Measurements from ENCODE around the gene MUC12. TPM values are rescaled to one million over a fixed set of nuclear protein-coding genes. Genes with fewer than 3 reads are reported as not detected.
"Not testable (repeated sequence)": the region's sequence is repeated elsewhere in the genome, so short reads cannot be mapped to it uniquely, and the experiment has no call there.

MUC12 gene
- total RNA-seq, 1 donor from 2014 or later, result 2.8 TPM

DNA sequence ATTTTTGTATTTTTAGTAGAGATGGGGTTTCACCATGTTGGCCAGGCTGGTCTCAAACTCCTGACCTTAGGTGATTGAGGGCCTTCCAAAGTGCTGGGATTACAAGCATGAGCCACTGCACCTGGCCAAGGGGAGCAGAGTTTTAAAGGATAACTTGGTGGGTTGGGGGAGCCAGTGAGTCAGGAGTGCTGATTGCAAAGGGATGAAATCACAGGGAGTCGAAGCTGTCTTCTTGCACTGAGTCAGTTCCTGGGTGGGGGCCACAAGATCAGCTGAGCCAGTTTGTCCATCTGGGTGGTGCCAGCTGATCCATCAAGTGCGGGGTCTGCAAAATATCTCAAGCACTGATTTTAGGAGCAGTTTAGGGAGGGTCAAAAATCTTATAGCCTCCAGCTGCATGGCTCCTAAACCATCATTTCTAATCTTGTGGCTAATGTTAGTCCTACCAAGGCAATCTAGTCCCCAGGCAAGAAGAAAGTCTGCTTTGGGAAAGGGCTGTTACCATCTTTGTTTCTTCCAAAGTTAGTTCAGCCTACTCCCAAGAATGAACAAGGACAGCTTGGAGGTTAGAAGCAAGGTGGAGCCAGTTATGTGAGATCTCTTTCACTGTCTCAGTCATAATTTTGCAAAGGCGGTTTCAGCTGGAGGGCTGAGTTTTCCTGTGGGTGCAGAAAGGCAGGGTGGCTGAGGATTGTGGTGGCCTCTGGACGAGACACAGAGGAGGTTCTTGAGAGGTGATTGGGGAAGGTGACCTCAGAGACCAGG lies 15.8 kb downstream of the MUC12 start:
- not testable (repeated sequence) for FAIRE-seq; H3K4me3 Mint-ChIP-seq (ENCODE audit: unreplicated experiment); H3K36me3 ChIP-seq (ENCODE audit: insufficient read depth, low read length); DNase-seq (ENCODE audit: low read depth); H3K9me3 ChIP-seq (ENCODE audit: insufficient read depth, low read depth, low read length); H3K4me3 ChIP-seq (ENCODE audit: insufficient read depth, low read depth, low read length); H3K9ac ChIP-seq (ENCODE audit: low read length); H3K27ac ChIP-seq (ENCODE audit: low read depth, low read length); H2AFZ ChIP-seq (ENCODE audit: low read depth, low read length); H3K27me3 ChIP-seq (ENCODE audit: insufficient read depth, low read length); H3K4me1 Mint-ChIP-seq (ENCODE audit: low read depth, unreplicated experiment); H3K4me2 ChIP-seq (ENCODE audit: low read length); H3K79me2 ChIP-seq (ENCODE audit: insufficient read depth, low read length); H3K36me3 Mint-ChIP-seq (ENCODE audit: low read depth, unreplicated experiment); H4K20me1 ChIP-seq (ENCODE audit: insufficient read depth, low read length); H3K4me1 ChIP-seq (ENCODE audit: insufficient read depth, low read length); H3K9me3 Mint-ChIP-seq (ENCODE audit: unreplicated experiment)
- H3K27me3 Mint-ChIP-seq (ENCODE audit: low read depth, unreplicated experiment), result peaks cover 15% of the 10 kb centered on the region
- peak overlapping the region; percentile 48 for H3K27ac Mint-ChIP-seq (ENCODE audit: unreplicated experiment)

DNA sequence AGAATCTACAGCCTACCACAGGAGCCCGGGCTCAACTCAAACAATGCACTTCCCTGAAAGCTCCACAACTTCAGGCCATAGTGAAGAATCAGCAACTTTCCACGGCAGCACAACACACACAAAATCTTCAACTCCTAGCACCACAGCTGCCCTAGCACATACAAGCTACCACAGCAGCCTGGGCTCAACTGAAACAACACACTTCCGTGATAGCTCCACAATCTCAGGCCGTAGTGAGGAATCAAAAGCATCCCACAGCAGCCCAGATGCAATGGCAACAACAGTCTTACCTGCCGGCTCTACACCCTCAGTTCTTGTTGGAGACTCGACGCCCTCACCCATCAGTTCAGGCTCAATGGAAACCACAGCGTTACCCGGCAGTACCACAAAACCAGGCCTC lies 22.3 kb downstream of the MUC12 start:
- no peak overlapping the region for H3K9ac ChIP-seq (ENCODE audit: low read length)
- no peaks in the 10 kb centered on the region for H3K4me1 Mint-ChIP-seq (ENCODE audit: low read depth, unreplicated experiment)
- H3K9me3 ChIP-seq (ENCODE audit: insufficient read depth, low read depth, low read length), result no peaks in the 10 kb centered on the region
- H3K27me3 Mint-ChIP-seq (ENCODE audit: low read depth, unreplicated experiment), result peaks cover 3% of the 10 kb centered on the region
- TF ChIP-seq EZH2 (IDR thresholded peaks at IDR 0.05; ENCODE audit: insufficient read depth, low read length), result no peak
- TF ChIP-seq, protein P1, sequence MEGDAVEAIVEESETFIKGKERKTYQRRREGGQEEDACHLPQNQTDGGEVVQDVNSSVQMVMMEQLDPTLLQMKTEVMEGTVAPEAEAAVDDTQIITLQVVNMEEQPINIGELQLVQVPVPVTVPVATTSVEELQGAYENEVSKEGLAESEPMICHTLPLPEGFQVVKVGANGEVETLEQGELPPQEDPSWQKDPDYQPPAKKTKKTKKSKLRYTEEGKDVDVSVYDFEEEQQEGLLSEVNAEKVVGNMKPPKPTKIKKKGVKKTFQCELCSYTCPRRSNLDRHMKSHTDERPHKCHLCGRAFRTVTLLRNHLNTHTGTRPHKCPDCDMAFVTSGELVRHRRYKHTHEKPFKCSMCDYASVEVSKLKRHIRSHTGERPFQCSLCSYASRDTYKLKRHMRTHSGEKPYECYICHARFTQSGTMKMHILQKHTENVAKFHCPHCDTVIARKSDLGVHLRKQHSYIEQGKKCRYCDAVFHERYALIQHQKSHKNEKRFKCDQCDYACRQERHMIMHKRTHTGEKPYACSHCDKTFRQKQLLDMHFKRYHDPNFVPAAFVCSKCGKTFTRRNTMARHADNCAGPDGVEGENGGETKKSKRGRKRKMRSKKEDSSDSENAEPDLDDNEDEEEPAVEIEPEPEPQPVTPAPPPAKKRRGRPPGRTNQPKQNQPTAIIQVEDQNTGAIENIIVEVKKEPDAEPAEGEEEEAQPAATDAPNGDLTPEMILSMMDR (IDR thresholded peaks at IDR 0.05; ENCODE audit: insufficient read depth, low read depth, low read length), result no peak
- no peak overlapping the region for H2AFZ ChIP-seq (ENCODE audit: low read depth, low read length)
- no peak overlapping the region for H3K27ac Mint-ChIP-seq (ENCODE audit: unreplicated experiment)
- FAIRE-seq, result no peak
- no peaks in the 10 kb centered on the region for H3K27me3 ChIP-seq (ENCODE audit: insufficient read depth, low read length)
- no peaks in the 10 kb centered on the region for H3K79me2 ChIP-seq (ENCODE audit: insufficient read depth, low read length)
- H3K36me3 ChIP-seq (ENCODE audit: insufficient read depth, low read length), result no peaks in the 10 kb centered on the region
- no peaks in the 10 kb centered on the region for H3K4me1 ChIP-seq (ENCODE audit: insufficient read depth, low read length)
- no peak overlapping the region for H3K4me2 ChIP-seq (ENCODE audit: low read length)
- H3K27ac ChIP-seq (ENCODE audit: low read depth, low read length), result no peak overlapping the region
- DNase-seq (ENCODE audit: low read depth), result no peak
- no peaks in the 10 kb centered on the region for H3K9me3 Mint-ChIP-seq (ENCODE audit: unreplicated experiment)
- no peaks in the 10 kb centered on the region for H4K20me1 ChIP-seq (ENCODE audit: insufficient read depth, low read length)
- no peaks in the 10 kb centered on the region for H3K36me3 Mint-ChIP-seq (ENCODE audit: low read depth, unreplicated experiment)
- no peak overlapping the region for H3K4me3 ChIP-seq (ENCODE audit: insufficient read depth, low read depth, low read length)
- H3K4me3 Mint-ChIP-seq (ENCODE audit: unreplicated experiment), result no peak overlapping the region

DNA sequence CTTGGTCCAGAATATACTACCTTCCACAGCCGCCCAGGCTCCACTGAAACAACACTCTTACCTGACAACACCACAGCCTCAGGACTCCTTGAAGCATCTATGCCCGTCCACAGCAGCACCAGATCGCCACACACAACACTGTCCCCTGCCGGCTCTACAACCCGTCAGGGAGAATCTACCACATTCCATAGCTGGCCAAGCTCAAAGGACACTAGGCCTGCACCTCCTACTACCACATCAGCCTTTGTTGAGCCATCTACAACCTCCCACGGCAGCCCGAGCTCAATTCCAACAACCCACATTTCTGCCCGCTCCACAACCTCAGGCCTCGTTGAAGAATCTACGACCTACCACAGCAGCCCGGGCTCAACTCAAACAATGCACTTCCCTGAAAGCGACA lies 22.9 kb downstream of the MUC12 start:
- H3K27me3 Mint-ChIP-seq (ENCODE audit: low read depth, unreplicated experiment); H3K4me3 ChIP-seq (ENCODE audit: insufficient read depth, low read depth, low read length); H3K27me3 ChIP-seq (ENCODE audit: insufficient read depth, low read length); H3K4me1 Mint-ChIP-seq (ENCODE audit: low read depth, unreplicated experiment); H3K9me3 Mint-ChIP-seq (ENCODE audit: unreplicated experiment); FAIRE-seq; H3K9me3 ChIP-seq (ENCODE audit: insufficient read depth, low read depth, low read length); DNase-seq (ENCODE audit: low read depth); H3K36me3 ChIP-seq (ENCODE audit: insufficient read depth, low read length); H3K4me1 ChIP-seq (ENCODE audit: insufficient read depth, low read length); H3K36me3 Mint-ChIP-seq (ENCODE audit: low read depth, unreplicated experiment); H3K9ac ChIP-seq (ENCODE audit: low read length); H3K4me3 Mint-ChIP-seq (ENCODE audit: unreplicated experiment); H2AFZ ChIP-seq (ENCODE audit: low read depth, low read length); H4K20me1 ChIP-seq (ENCODE audit: insufficient read depth, low read length); H3K4me2 ChIP-seq (ENCODE audit: low read length); H3K27ac ChIP-seq (ENCODE audit: low read depth, low read length); H3K27ac Mint-ChIP-seq (ENCODE audit: unreplicated experiment); H3K79me2 ChIP-seq (ENCODE audit: insufficient read depth, low read length): not testable (repeated sequence)

DNA sequence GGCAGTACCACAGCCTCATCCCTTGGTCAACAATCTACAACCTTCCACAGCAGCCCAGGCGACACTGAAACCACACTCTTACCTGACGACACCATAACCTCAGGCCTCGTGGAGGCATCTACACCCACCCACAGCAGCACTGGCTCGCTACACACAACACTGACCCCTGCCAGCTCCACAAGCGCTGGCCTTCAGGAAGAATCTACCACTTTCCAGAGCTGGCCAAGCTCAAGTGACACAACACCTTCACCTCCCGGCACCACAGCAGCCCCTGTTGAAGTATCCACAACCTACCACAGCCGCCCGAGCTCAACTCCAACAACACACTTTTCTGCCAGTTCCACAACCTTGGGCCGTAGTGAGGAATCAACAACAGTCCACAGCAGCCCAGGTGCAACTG lies 25.3 kb downstream of the MUC12 start:
- H3K4me1 ChIP-seq (ENCODE audit: insufficient read depth, low read length); H3K27ac Mint-ChIP-seq (ENCODE audit: unreplicated experiment); H3K36me3 Mint-ChIP-seq (ENCODE audit: low read depth, unreplicated experiment); H3K27me3 ChIP-seq (ENCODE audit: insufficient read depth, low read length); H2AFZ ChIP-seq (ENCODE audit: low read depth, low read length); H3K9ac ChIP-seq (ENCODE audit: low read length); H3K27ac ChIP-seq (ENCODE audit: low read depth, low read length); H4K20me1 ChIP-seq (ENCODE audit: insufficient read depth, low read length); H3K9me3 Mint-ChIP-seq (ENCODE audit: unreplicated experiment); DNase-seq (ENCODE audit: low read depth); H3K36me3 ChIP-seq (ENCODE audit: insufficient read depth, low read length); H3K4me1 Mint-ChIP-seq (ENCODE audit: low read depth, unreplicated experiment); FAIRE-seq; H3K4me3 Mint-ChIP-seq (ENCODE audit: unreplicated experiment); H3K4me2 ChIP-seq (ENCODE audit: low read length); H3K79me2 ChIP-seq (ENCODE audit: insufficient read depth, low read length); H3K4me3 ChIP-seq (ENCODE audit: insufficient read depth, low read depth, low read length); H3K27me3 Mint-ChIP-seq (ENCODE audit: low read depth, unreplicated experiment); H3K9me3 ChIP-seq (ENCODE audit: insufficient read depth, low read depth, low read length): not testable (repeated sequence)

DNA sequence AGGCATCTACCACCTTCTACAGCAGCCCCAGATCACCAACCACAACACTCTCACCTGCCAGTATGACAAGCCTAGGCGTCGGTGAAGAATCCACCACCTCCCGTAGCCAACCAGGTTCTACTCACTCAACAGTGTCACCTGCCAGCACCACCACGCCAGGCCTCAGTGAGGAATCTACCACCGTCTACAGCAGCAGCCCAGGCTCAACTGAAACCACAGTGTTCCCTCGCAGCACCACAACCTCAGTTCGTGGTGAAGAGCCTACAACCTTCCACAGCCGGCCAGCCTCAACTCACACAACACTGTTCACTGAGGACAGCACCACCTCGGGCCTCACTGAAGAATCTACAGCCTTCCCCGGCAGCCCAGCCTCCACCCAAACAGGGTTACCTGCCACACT lies 29.2 kb downstream of the MUC12 start:
- H3K4me3 Mint-ChIP-seq (ENCODE audit: unreplicated experiment); H3K27ac ChIP-seq (ENCODE audit: low read depth, low read length): not testable (repeated sequence)

More for the DNA sequence above, 29.2 kb downstream of the MUC12 start:
- H3K36me3 ChIP-seq (ENCODE audit: insufficient read depth, low read length); H3K4me1 Mint-ChIP-seq (ENCODE audit: low read depth, unreplicated experiment); H3K27ac Mint-ChIP-seq (ENCODE audit: unreplicated experiment); H4K20me1 ChIP-seq (ENCODE audit: insufficient read depth, low read length); DNase-seq (ENCODE audit: low read depth); H2AFZ ChIP-seq (ENCODE audit: low read depth, low read length); H3K27me3 ChIP-seq (ENCODE audit: insufficient read depth, low read length); FAIRE-seq; H3K4me1 ChIP-seq (ENCODE audit: insufficient read depth, low read length); H3K9ac ChIP-seq (ENCODE audit: low read length); H3K9me3 ChIP-seq (ENCODE audit: insufficient read depth, low read depth, low read length); H3K79me2 ChIP-seq (ENCODE audit: insufficient read depth, low read length); H3K9me3 Mint-ChIP-seq (ENCODE audit: unreplicated experiment); H3K4me3 ChIP-seq (ENCODE audit: insufficient read depth, low read depth, low read length); H3K4me2 ChIP-seq (ENCODE audit: low read length); H3K36me3 Mint-ChIP-seq (ENCODE audit: low read depth, unreplicated experiment): not testable (repeated sequence)
- H3K27me3 Mint-ChIP-seq (ENCODE audit: low read depth, unreplicated experiment), result peaks cover 10% of the 10 kb centered on the region

Measured in astrocyte (in vitro differentiated cells and primary cell).